Germinal center (tissue), 1 donor: Measurements from ENCODE around the gene DZIP1L.
"Not testable (repeated sequence)": the region's sequence is repeated elsewhere in the genome, so short reads cannot be mapped to it uniquely, and the experiment has no call there.

Experiments
- DNase-seq: peaks from one replicate; pipeline ENCODE4 v3.0.0; 2012; ENCODE audit warnings: mixed read lengths, low spot score

The DZIP1L gene, protein sequence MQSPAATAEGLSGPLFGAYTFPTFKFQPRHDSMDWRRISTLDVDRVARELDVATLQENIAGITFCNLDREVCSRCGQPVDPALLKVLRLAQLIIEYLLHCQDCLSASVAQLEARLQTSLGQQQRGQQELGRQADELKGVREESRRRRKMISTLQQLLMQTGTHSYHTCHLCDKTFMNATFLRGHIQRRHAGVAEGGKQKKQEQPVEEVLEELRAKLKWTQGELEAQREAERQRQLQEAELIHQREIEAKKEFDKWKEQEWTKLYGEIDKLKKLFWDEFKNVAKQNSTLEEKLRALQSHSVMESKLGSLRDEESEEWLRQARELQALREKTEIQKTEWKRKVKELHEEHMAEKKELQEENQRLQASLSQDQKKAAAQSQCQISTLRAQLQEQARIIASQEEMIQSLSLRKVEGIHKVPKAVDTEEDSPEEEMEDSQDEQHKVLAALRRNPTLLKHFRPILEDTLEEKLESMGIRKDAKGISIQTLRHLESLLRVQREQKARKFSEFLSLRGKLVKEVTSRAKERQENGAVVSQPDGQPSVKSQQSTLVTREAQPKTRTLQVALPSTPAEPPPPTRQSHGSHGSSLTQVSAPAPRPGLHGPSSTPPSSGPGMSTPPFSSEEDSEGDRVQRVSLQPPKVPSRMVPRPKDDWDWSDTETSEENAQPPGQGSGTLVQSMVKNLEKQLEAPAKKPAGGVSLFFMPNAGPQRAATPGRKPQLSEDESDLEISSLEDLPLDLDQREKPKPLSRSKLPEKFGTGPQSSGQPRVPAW

DNA sequence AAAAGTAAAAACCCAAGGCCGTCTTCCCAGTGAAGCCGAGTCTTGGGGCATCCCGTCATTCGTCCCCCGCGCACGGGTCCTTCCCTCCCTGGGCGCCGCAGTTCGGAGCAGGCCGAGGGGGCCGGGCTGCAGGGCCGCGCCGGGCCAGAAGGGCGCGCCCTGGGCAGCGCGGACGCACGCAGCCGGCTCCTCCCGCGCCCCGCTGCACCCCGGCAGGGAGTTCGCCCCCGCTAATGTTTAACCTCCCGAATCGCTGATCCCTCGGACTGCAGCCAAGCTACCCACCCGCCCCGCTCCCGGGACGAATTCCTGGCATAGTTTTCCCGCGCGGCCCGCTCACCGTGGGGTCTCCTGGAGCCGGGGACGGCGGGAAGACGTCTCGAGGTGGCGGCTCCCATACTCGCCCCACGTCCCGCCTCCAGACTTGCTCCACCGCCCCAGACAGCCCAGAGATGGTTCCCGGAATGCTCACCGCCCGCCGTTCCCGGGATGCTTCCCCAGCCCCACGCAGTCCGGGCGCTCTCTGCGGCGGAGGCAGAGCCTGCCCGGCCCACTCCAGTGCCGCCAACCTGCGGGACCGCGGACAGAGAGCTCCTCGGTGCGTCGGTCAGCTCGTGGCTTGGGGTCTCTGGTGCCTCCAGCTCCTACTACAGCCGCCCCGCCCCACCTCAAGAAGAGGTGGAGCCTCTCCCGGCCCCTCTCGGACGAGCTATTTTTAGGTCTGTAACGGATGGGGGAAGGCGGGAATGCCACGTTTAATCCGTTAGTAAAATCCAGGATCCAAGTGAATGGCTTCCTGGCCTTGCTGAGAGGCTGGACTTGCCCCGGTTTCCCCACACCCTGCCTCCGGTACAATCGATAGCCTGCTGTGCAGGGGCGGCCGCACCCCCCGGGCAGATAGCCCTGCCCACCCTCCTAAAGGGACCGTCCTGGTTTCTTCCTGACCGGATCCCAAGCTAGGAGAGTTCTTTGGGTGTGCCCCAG is at the start of gene DZIP1L:
Gene DZIP1L (minus strand): TSS at position 621 of the 984 bp plus-strand sequence. CDS start 11,637 bp downstream, outside the sequence.
- peak; percentile 53 for DNase-seq

DNA sequence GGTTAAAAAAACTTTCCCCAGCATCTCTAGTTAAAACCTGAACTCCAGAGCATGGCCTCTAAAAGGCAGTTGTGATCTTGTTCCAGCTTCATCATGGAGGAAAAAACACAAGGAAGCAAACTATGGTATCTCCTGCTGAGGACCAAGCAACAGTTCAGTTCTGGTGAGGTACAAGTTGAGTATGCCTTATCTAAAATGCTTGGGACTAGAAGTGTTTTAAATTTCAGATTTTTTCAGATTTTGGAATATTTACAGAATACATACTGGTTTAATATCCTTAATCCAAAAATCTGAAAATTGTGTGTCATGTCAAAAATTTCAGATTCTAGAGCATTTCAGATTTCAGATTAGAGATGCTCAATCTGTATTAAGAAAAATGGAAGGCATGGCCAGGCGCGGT is 49.7 kb upstream of the DZIP1L start:
- no peak for DNase-seq

DNA sequence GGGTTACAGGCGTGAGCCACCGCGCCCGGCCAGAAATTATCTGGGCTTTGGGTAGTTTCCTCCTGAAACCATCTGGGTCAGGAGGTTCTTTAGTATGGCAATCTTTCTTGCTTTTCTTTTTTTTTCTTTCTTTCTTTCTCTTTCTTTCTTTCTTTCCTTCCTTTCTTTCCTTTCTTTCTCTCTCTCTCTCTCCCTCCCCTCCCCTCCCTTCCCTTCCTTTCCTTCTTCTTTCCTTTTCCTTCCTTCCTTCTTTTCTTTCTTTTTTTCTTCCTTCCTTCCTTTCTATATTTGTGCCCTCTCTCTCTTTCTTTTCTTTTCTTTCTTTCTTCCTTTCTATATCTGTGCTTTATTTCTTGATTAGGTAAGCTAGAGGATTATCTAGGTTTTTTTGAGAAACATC is 42.3 kb upstream of the DZIP1L start:
- no peak for DNase-seq

DNA sequence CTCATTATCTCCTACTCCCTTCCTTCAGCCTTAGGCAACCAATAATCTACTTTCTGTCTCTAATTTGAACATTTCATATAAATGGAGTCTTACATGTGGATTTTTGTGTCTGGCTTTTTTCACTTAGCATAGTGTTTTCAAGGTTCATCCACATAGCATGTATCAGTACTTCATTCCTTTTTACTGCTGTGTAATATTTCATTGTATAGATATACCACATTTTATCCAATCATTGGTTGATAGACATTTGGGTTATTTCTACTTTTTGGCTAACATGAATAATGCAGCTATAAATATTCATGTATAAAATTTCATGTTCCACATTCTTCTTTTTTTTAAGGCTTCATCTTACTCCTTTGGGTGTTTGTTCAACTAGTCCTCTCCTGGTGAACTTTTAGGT is 39.1 kb upstream of the DZIP1L start:
- no peak for DNase-seq

DNA sequence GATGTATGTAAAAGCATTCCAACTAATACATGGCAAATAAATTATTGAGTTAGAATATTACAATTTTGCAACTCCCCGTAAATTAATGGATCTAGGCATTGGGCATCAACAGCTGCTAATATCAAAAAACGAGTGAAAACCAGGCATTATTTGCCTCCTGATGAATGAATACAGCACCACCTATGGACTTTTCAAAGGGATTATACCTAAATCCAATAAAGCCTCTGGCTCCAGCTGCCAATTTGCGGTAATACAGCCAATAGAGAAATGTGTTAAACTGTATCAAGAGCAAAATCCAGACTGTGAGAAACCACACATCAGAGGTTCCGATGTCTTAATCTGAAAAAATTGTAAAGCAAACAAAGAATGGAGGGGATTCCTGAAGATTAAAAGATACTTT is 33.1 kb upstream of the DZIP1L start:
- DNase-seq = no peak

DNA sequence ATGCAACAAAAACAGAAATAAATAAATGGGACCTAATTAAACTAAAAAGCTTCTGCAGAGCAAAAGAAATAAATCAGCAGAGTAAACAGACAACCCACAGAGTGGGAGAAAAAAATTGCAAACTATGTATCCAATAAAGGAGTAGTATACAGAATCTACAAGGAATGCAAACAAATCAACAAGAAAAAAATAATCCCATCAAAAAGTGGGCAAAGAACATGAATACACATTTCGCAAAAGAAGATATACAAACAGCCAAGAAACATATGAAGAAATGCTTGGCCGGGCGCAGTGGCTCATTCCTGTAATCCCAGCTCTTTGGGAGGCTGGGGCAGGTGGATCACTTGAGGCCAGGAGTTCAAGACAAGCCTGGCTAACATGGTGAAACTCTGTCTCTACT is 26.8 kb upstream of the DZIP1L start:
- DNase-seq = not testable (repeated sequence)

DNA sequence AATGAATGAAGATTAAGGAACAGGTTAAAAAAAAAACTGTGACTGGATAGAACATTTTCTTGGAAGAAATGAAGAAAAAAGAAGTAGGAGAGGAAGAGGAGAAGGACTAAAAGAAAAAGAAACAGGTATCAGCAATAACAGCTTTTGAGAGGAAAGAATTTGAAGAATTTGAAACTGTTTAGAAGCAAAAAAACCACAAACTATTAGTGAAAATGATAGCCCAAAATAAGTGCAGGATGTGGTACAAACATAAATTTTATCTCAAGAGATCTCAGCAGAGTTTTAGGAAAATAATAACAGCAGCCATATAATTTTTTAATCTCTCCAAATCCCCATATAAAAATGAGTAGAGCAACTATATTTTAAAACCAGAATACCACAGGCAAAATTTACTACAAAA is 25.5 kb upstream of the DZIP1L start:
- DNase-seq = no peak

DNA sequence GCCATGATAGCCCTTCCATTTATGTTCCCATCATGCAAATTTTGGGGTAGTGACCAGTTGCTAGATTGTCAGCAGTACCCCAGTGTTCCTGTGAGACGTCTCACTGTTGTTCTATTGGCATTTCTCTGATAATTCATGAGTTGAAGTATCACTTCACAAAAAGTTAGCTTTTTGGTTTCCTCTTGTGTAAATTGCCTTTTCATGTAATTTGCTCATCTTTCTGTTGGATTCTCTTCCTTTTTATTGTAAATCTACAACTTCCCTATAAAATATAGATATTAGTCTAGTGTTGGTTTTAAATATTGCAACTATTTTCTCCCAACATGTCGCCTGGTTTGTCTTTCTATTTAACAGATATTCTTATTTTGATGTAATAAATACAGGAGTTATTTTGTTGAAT is 24.3 kb upstream of the DZIP1L start:
- no peak for DNase-seq

DNA sequence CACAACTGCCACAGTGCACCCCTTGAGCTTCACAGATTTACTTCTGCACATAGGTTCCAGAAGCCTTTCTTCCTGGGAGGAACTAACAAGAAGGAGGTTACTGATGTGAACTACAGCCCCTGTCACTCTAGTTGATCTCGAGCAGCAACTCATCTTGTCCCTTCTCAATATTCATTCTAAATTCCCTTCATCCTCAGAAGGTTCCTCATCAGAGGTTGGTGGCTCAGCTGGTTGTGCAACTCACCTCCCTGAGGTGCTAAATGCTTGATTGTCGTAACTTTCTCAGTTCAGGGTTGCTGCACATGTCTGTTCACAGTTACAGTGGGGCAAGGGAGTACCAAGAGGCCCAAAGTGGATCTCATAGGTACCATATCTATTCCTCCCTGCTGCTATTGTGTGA is 22.5 kb upstream of the DZIP1L start:
- no peak for DNase-seq

DNA sequence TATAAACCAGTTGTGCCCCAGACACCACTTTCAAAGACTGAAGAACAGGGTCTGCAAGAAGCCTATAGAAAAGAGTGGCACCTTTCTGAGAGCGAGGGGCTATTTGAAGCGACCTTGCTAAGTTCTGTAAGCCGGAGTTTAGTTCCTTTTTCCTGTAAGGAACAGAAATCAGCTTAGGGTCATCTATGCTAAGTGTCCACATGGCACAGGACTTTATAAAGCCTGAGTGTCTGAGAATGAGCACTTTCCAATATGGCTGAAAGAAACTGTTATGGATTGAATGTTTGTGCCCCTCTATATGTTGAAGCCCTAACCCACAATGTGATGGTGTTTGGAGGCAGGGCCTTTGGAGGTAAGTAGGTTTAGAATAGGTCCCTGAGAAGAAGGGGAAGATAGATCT is 20.8 kb upstream of the DZIP1L start:
- no peak for DNase-seq

DNA sequence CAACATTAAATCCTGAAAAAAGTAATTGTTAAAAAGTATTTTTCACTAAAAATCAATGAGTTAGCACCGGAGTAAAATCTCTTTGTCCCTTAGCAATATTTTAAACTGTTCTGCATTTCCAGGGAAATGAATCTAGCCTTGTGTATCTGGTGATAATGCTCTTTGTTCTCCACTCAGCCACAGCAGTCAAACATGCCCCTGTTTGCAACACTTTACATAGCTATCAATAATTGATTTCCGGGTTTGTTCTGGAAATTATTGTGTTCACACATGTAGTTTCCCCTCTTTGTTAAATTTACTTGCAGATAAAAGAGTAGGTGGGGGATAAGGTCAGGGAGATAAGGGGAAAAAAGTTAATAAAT is 20.4 kb upstream of the DZIP1L start:
- DNase-seq = no peak

DNA sequence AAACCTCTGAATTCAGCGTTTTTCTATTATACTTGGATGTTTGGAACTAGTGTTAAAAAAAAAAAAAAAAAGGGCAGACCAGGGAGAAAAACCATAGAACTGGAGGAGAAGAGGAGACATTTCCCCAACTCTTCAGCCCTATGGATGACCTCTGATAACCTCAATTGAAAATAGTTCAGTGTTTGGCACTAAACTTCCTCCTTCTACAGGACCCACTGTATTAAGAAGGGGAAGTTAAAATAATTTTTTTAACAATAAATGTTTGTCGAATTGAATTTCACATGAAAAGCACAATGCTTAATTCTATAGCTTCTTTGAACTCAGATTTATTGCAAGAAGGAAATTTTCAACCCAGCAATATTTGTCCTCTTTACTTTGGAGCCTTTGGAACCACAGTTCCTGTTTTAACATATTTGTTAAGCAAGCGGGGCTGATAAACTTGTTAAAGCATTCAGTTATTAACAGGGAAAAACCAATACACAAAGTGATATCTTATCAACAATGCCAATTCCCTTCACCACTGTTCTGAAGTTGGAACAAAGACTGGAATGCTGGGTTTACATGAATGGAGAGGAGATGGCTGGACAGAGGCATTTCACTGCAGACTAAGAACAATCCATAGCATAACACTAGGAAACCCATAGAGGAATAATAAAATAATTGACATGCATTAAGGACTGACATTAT is 19.9 kb upstream of the DZIP1L start:
- DNase-seq = no peak

DNA sequence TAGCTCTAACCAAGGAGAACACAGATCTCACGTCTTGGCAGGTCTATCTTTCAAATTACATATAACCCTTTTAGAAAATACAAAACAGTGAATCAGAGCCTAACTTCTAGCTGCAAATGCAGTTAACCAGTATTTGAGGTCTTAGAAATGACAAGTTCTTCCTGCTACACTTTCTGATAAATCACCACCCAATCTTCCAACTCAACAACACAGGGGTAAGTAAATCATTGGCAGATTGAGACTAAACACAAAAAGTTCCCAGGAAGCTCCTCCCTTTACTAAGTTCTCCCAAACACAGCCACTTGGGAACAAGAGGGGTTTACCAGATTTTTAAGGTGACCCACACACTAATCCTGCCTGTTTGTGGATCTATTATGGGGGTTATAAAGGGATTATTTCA is 16.8 kb upstream of the DZIP1L start, which contains the start of gene A4GNT:
Gene A4GNT (minus strand): TSS at position 152 of the 400 bp plus-strand sequence. CDS start 1,134 bp downstream, outside the sequence.
- no peak for DNase-seq

DNA sequence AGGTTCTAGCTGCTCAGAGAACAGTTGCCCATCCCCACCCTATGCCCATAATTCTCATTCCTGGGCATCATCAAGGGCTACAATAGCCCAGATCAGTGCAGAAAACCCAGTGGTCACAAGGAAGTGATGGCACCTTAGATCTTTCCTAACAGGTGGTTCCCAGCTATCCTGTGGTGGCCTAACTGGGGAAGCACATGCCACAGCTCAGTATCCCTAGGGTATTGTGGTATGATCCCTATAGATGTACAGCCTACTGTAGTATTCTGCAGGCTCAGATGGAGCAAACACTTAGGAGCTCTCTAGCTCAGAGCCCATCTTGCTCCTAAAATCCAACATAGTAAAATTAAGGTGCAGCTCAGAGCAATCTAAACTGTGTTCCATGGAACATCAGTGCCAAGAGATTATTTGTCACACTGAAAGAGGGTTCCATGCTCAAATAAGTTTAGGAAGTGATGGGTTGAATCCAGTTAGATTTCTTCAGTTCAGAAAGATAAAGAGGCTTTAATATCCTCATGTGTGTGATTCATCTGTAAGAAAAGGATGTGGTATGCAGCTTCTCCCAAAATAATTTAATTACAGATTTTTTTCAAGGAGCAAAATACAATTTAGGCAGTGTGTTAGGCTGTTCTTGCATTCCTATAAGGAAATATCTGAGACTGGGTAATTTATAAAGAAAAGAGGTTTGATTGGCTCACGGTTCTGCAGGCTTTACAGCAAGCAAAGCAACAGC is 12.4 kb upstream of the DZIP1L start:
- no peak for DNase-seq

DNA sequence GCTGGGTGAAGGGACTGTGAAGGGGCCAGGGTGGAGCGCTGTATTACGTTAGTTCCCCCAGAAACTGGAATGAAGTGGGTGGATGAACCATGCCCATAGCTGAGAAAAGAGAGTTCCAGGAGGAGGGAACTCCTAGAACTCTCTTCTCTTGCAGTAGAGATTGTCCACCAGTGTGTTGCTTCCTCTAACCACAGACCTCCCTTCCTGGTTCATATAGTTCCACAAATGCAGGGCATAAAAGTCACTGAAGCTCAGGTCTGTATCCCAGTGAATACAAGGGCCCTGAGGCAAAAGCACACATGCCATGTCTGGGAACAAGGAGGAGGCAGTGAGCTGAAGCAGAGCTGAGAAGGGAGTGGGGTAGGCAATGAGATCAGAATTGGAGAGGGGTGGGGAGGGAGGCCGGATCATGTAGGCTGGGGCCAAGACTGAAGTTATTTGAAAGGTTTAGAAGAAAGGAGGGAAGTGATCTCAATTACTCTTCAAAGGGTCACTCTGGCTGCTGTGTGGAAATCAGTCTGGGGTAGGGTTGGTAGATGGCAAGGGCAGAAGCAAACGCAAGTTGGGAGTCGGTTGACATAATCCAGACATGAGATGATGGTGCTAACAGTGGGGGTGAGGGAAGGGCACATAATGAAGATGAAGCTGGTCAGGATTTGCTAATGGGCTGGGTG is 10.3 kb upstream of the DZIP1L start:
- DNase-seq = no peak

DNA sequence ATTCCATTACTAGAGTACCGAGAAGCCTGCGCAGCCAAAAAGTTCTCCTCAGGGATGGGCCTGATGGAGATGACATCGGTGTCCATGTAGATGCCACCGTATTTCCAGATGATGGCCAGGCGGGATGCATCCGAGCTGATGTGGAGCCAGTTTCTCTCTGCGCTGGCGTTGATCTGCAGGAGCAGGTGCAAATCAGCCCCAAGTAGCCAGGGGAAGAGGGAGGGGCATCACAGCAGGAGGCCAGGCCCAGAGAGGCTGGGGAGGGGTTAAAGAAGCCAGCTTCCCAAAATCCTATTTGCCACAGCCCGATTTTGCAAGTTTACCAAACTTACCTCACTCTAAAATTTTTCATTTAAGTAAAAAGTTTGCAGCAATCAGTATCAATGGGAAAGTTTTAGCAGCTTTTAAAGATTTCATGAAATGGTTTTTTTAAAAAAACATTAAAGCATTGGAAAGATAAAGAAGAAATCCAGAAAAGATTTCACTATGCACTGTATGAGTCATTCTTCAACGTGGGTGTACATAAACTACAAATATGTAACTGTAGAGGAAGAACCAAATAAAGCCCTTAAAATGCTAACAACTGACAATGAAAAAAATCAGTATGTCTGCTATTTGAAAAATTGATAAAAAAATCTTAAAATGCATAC is 9.4 kb upstream of the DZIP1L start:
- DNase-seq = no peak

DNA sequence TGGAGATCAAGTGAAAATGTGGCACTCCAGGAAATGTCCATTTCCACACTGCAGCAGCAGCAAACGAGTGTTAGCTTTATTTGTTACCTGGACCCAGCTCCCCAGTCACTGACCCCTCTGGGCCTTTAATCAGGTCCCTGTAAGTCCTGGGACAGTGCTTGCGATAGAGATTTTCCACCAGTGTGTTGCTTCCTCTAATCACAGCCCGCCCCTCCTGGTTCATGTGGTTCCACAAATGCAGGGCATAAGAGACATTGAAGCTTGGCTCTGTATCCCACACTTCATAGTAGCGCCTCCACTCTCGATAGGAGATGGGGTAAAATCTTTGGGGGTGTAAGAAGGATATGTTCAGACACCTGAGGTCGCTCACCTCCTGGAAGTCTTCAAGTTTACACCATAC is 8.8 kb upstream of the DZIP1L start:
- no peak for DNase-seq

DNA sequence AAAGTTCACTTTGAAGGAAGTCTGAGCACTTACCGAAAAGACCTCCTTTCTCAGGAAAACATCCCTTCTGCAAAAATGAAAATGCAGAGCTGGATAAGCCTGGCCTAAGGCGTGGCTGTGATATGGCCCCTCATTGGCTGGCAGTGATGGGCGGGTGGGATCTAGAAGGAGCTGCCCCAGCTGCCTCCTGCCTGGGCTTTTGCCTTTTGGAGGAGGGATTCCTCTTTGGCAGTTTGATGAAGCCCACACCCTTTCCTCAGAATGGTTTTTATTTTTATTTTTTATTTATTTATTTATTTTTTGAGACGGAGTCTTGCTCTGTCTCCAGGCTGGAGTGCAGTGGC is 4.0 kb upstream of the DZIP1L start:
- DNase-seq = no peak

DNA sequence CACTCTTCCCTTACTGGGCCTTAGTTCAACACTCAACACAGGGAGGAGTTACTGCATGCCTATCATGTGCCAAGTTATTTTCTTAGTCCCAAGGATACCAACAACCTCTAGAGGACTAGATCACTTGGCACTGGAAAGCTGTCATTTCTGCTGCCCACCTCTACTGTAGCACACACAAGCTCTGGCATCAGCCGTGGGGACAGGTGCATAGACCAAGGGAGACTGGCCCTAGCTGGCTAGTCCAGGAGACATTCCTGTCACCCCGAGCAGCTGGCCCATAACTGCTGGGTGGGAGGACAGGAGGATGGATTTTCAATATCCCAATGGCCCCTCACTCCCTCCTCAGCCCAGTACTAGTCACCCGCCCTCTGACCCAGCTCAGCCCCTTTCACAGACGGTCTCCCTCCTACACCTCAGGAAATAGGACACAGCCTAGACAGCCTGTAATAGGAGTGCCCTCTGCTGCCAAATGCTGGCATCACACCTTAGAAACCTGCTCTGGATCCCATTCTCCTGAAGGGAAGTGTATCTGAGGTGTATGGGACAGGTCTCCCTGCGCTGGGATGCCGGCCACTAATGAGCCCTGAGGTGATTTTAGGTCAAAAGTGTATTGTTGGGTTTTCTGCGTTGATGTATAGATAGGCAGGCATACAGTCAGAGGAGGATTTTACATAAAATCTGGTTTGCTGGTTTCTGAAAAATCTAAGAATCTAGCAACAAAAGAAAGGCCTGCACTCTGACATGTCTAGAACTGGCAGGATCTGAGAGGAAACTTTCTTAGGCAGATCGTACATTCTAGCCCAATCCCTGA is 3.4 kb upstream of the DZIP1L start:
- DNase-seq = peak; percentile 46
